GM12891 (cell line): ENCODE data around the gene BRAP.

Source experiments
- PAX5 ChIP-seq: IDR thresholded peaks from 2 replicates; pipeline ENCODE4 v1.6.1; 2011; ENCODE audit warnings: low read length, moderate library complexity, mild to moderate bottlenecking; ENCODE audit not compliant: insufficient read depth, severe bottlenecking
- POLR2A ChIP-seq: IDR thresholded peaks from 2 replicates; pipeline ENCODE4 v1.6.1; 2011; ENCODE audit warnings: low read depth, low read length, control low read depth
- POLR2AphosphoS5 ChIP-seq: IDR thresholded peaks from 2 replicates; pipeline ENCODE4 v1.6.1; 2011; ENCODE audit warnings: low read depth, low read length, control low read depth
- POU2F2 ChIP-seq: IDR thresholded peaks from 2 replicates; pipeline ENCODE4 v1.6.1; 2011; ENCODE audit warnings: low read depth, mild to moderate bottlenecking, control low read depth, low read length, moderate library complexity
- SPI1 ChIP-seq: IDR thresholded peaks from 2 replicates; pipeline ENCODE4 v1.6.1; 2011; ENCODE audit warnings: low read depth, low read length, control low read depth
- TAF1 ChIP-seq: IDR thresholded peaks from 2 replicates; pipeline ENCODE4 v1.6.1; 2011; ENCODE audit warnings: low read depth, low read length, control low read depth

DNA sequence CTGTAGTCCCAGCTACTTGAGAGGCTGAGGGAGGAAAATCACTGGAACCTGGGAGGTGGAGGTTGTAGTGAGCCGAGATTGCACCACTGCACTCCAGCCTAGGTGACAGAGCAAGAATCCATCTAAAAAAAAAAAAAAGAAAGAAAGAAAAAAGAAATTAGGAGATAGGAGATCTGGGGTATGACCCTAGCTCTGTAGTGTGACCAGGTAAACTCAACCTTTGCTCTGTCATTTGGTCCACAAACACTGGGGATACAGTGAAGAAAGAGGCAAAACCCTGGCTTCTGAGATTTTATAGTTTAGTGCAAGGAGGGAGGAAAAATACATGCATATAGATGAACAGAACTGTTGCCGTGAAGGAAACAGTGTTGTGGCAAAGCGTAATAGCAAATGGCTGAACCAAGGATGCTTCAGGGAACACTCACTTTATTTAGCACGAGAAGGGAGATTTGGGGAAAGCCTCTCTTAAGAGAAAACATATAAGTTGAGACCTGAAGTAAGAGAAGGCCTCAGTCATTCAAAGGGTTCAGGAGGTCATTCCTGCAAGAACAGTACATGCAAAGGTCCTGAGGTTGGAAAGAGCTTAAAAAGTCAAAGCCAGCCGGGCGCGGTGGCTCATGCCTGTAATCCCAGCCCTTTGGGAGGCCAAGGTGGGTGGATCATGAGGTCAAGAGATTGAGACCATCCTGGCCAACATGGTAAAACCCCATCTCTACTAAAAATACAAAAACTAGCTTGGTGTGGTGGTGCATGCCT lies 57.1 kb downstream of the BRAP start:
- TF ChIP-seq POLR2A, result no peak
- TF ChIP-seq POLR2AphosphoS5, result no peak
- TF ChIP-seq SPI1, result no peak
- TF ChIP-seq TAF1, result no peak
- no peak for TF ChIP-seq POU2F2
- no peak for TF ChIP-seq PAX5
